ENCODE data around the gene THBS4.

The THBS4 gene

GRCh38 chr5:80034962-80035821 is at the start of gene THBS4:
TSS of gene THBS4 (plus strand) at chr5:80035348. CDS start at chr5:80035538, 190 bp downstream.
- TF ChIP-seq GATA2 (IDR thresholded peaks at IDR 0.05; ENCODE audit: low read depth, low read length) (no peak), GATA3 (IDR thresholded peaks at IDR 0.05; ENCODE audit: low read depth, low read length) (no peak)

DNA sequence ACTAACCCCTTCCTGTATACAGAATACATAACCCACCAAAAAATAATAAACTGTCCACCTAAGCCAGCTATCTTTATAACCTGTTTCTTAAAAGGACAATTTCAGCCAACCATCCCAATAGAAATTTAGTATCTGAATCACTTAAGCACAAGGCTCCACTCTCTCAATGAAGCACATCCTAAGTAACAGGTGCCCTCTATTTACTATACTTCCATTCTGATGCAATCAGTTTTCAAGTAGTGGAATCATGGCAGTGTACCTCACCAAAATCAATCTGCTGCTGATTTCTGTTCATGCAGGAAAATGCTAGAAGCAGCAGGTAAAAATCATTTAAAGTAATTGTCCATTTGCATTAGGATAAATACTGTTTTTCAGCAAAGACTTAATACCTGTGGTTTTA is 48.9 kb upstream of the THBS4 start:
- TF ChIP-seq GATA2 (IDR thresholded peaks at IDR 0.05; ENCODE audit: low read depth, low read length) (no peak), GATA3 (IDR thresholded peaks at IDR 0.05; ENCODE audit: low read depth, low read length) (no peak)

DNA sequence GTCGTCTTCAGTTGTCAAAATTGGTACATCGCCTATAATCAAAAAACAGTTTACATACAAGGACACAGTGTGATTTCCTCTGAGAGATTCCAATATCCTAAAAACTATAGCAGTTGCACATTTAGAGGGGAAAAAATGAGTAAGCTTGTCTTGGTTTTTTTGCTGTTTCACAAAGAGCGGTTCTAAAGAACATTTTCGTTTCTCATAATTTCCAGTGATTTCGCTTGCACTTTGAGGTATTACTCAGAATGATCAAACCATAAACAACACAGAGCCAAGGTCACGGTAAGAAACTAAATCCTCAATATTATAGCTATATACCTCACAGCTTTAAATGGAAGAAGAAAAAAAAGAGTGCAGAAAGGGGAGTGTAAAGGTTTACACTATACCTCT is 44.9 kb upstream of the THBS4 start:
- TF ChIP-seq GATA3 (IDR thresholded peaks at IDR 0.05; ENCODE audit: low read depth, low read length) (no peak), GATA2 (IDR thresholded peaks at IDR 0.05; ENCODE audit: low read depth, low read length) (no peak)

GRCh38 chr5:79990598-79991507 is 44.3 kb upstream of the THBS4 start, which contains the start of gene MTX3:
TSS of gene MTX3 (minus strand) at chr5:79991262. CDS start at chr5:79991238, 24 bp downstream.
- TF ChIP-seq GATA2 (IDR thresholded peaks at IDR 0.05; ENCODE audit: low read depth, low read length) (no peak), GATA3 (IDR thresholded peaks at IDR 0.05; ENCODE audit: low read depth, low read length) (no peak)

GRCh38 chr5:79992891-79993657 is 42.1 kb upstream of the THBS4 start:
- no peak for TF ChIP-seq GATA3 (IDR thresholded peaks at IDR 0.05; ENCODE audit: low read depth, low read length)

DNA sequence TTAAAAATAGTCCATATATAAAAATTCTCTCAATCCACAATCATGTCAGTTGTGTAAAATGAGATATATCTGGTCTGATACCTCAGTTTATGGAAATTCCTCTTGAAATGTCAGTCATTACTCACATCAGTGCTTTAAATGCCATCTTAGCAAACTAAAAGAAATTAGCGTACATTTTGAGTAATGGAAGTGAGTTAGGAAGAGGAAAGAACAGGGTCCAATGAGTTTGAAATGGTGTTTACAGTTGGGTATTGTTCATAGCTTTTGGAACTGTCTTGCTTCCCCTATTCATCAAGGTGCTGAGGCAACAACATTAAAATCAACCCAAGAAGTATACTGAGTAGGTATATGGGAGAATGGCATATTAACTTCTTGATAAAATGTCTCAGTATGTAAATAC is 35.4 kb upstream of the THBS4 start:
- TF ChIP-seq GATA3 (IDR thresholded peaks at IDR 0.05; ENCODE audit: low read depth, low read length) (no peak), GATA2 (IDR thresholded peaks at IDR 0.05; ENCODE audit: low read depth, low read length) (no peak)

DNA sequence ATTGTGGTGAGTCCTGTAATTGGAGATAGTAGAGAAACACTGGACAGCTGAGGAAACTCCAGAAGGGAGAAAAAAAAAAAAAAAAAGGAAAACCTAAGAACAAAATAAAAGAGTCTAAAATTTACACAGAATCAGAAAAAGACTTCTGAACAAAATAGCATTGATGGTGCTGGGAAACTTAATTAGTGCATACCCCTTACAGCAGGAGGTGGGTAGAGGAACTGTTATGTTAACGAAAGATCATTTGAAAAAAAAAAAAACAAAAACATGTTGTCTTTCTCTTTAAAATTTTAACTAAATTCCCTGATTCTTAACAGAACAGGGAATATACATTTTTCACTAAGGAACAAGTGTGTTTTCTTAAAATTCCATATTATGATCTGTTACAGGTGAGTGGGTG is 32.5 kb upstream of the THBS4 start:
- TF ChIP-seq GATA3 (IDR thresholded peaks at IDR 0.05; ENCODE audit: low read depth, low read length), result no peak
- no peak for TF ChIP-seq GATA2 (IDR thresholded peaks at IDR 0.05; ENCODE audit: low read depth, low read length)

DNA sequence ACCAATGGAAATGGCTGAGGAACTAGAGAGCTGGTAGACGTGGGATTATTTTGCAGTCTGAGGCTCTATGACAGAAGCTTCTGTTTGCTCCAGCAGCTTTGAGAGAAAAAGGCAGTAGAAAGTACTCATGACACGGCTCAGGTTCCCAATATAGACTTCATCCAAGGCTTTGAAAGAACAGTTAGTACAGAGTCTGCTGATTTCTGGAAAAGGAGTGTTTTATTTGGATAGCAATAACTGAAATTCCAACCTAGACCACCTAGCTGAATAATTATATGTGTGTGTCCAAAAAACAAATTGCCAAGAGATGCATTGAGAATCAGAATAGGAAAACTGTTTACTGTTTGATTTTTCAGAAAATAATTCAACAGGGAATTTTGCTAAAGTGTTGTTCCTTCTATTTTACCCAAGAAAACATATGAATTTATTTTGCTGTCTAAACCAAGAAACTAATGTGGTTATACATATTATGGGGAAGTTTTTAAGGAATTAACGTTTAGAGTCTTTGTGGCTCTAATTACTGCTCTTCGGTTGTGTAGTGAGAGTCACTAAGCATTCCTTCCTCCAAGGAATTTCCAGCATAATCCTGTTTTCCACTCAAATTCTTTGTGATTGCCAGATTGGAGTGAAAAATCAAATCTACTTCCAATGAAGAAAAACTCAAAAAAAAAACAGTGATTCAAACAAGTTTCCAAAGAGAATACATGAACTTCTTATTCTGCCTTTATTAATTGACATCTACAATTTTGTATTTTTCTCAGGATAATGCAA is 26.0 kb upstream of the THBS4 start:
- TF ChIP-seq GATA2 (IDR thresholded peaks at IDR 0.05; ENCODE audit: low read depth, low read length) (no peak), GATA3 (IDR thresholded peaks at IDR 0.05; ENCODE audit: low read depth, low read length) (no peak)

DNA sequence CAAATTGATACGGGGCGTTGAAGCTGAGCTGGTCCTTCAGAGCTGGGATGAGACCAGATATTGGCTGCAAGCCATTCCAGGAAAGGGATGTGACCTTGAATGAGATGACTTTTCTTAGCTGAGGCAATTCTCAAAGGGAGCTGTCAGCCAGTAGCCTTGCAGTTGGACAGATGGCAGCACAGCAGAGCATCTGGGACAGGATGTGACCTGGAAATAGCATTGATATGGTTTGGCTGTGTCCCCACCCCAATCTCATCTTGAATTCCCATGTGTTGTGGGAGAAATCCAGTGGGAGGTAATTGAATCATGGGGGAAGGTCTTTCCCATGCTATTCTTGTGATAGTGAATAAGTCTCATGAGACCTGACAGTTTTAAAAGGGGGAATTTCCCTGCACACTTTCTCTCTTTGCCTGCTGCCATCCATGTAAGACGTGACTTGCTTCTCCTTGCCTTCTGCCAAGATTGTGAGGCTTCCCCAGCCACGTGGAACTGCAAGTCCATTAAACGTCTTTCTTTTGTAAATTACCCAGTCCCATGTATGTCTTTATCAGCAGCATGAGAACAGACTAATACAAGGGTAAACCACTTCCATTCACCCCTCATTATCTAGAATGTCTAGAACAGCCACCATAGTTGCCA is 24.3 kb upstream of the THBS4 start:
- TF ChIP-seq GATA2 (IDR thresholded peaks at IDR 0.05; ENCODE audit: low read depth, low read length) (no peak), GATA3 (IDR thresholded peaks at IDR 0.05; ENCODE audit: low read depth, low read length) (no peak)

DNA sequence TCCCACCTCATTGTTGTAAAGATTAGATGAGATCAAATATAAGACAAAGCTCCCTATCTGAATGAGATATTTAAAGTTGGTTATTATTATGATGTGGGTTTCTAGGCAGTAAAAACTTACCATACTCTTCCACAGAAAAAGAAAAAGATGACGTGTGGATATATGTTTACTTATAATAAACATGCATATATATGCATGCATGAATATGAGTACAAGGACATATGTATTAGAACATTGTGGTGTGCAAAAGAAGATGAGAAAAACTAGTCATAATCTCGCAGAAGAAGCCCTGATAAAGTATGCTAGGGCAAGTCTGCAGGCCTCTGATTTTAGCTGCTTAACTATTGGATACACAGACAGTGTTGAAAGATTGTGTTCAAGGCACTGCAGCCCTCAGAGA is 10.1 kb upstream of the THBS4 start:
- TF ChIP-seq GATA3 (IDR thresholded peaks at IDR 0.05; ENCODE audit: low read depth, low read length), result no peak
- no peak for TF ChIP-seq GATA2 (IDR thresholded peaks at IDR 0.05; ENCODE audit: low read depth, low read length)

DNA sequence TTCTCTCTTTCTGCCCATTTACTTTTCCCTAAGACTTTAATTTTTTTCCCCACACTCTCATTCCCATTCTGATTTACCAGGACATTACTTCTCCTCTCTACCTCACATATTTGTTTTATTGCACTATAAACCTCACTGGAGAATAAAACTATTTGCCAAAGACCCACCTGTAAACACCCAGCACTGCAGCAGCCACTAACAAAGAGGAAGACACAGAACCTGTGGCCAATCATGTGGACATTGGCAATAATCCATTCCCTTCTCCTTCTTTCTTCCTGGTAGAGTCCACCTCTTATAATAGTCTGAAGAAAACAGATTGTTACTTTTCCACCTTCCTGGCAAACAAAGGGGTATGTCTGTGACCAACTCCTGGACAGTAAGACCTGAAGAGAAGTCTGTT is 8.3 kb upstream of the THBS4 start:
- TF ChIP-seq GATA3 (IDR thresholded peaks at IDR 0.05; ENCODE audit: low read depth, low read length) (no peak), GATA2 (IDR thresholded peaks at IDR 0.05; ENCODE audit: low read depth, low read length) (no peak)

DNA sequence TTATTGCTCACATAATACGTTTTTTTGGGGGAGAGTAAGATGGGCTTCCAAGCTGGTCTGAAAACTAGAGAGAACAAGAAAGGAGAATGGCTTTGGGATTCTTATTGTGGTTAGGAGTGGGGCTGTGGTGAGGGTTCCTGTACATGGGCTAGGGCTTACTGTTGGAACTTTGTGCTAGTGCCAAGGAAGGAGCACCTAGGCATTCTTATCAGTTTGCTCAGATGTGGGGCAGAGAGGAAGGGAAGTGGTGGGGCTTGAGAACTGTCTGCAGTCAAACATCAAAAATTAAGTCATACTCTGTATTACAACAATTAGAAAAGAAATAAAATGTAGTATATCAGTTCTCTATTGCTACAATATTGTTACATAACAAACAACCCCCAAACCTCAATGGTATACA is 4.0 kb upstream of the THBS4 start:
- TF ChIP-seq GATA2 (IDR thresholded peaks at IDR 0.05; ENCODE audit: low read depth, low read length) (no peak), GATA3 (IDR thresholded peaks at IDR 0.05; ENCODE audit: low read depth, low read length) (no peak)

DNA sequence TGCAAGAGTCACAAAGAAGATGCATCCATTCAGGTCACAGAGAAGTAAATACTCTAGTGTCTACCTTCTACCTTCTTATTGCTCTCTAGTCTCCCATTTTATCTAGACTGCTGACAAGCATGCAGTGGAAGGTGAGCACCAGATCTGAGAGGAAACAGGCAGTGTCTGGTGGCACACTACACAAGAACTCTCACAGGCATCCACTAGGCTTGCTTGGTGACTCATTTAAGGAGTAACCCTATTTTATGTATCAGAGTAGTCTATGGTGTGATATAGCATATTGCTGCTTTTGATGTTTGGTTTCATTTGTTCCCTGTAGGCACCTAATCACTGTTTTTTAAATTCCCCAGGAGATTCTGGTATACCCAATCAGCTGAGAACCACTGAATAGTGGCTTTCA is 1.6 kb upstream of the THBS4 start:
- TF ChIP-seq GATA3 (IDR thresholded peaks at IDR 0.05; ENCODE audit: low read depth, low read length), result no peak
- no peak for TF ChIP-seq GATA2 (IDR thresholded peaks at IDR 0.05; ENCODE audit: low read depth, low read length)

Data from SH-SY5Y (cell line).